HEK293 (cell line): Measurements from ENCODE around the gene ERCC2.

Experiments
- EGR2 ChIP-seq: fragments of 450-650 bp; formaldehyde crosslinking; IDR thresholded peaks from 2 replicates; pipeline ENCODE4 v1.5.1; 2016; ENCODE audit warnings: low read depth, missing biosample characterization, missing genetic modification characterization
- GLIS1 ChIP-seq: fragments of 450-650 bp; formaldehyde crosslinking; IDR thresholded peaks from 2 replicates; pipeline ENCODE4 v1.5.1; 2016; ENCODE audit warnings: missing biosample characterization, missing genetic modification characterization
- KLF8 ChIP-seq: fragments of 450-650 bp; formaldehyde crosslinking; IDR thresholded peaks from 2 replicates; pipeline ENCODE4 v1.5.1; 2016; ENCODE audit warnings: missing biosample characterization, missing genetic modification characterization
- REPIN1 ChIP-seq: fragments of 450-650 bp; formaldehyde crosslinking; IDR thresholded peaks from 2 replicates; pipeline ENCODE4 v1.5.1; 2017; ENCODE audit warnings: missing biosample characterization, missing genetic modification characterization, low read depth
- SP7 ChIP-seq: fragments of 450-650 bp; formaldehyde crosslinking; IDR thresholded peaks from 2 replicates; pipeline ENCODE4 v1.5.1; 2016; ENCODE audit warnings: missing biosample characterization, missing genetic modification characterization
- ZEB2 ChIP-seq: fragments of 450-650 bp; formaldehyde crosslinking; IDR thresholded peaks from 2 replicates; pipeline ENCODE4 v1.5.1; 2016; ENCODE audit warnings: missing biosample characterization, missing genetic modification characterization
- ZFHX2 ChIP-seq: fragments of 450-650 bp; formaldehyde crosslinking; conservative IDR thresholded peaks from 2 replicates; pipeline ENCODE4 v1.5.1; 2016; ENCODE audit warnings: missing biosample characterization, missing genetic modification characterization
- ZIC2 ChIP-seq: fragments of 450-650 bp; formaldehyde crosslinking; IDR thresholded peaks from 2 replicates; pipeline ENCODE4 v1.5.1; 2016; ENCODE audit warnings: missing biosample characterization, missing genetic modification characterization
- ZNF423 ChIP-seq: fragments of 450-650 bp; formaldehyde crosslinking; IDR thresholded peaks from 2 replicates; pipeline ENCODE4 v1.5.1; 2016; ENCODE audit warnings: missing biosample characterization, missing genetic modification characterization
- ZNF561 ChIP-seq: fragments of 450-650 bp; IDR thresholded peaks from 2 replicates; pipeline ENCODE4 v1.5.1; 2018; ENCODE audit warnings: missing biosample characterization, missing genetic modification characterization, borderline replicate concordance
- ZNF600 ChIP-seq: fragments of 450-650 bp; formaldehyde crosslinking; IDR thresholded peaks from 2 replicates; pipeline ENCODE4 v1.5.1; 2016; ENCODE audit warnings: missing biosample characterization, missing genetic modification characterization
- ZNF660 ChIP-seq: fragments of 450-650 bp; IDR thresholded peaks from 2 replicates; pipeline ENCODE4 v1.5.1; 2018; ENCODE audit warnings: missing biosample characterization, mild to moderate bottlenecking, missing genetic modification characterization
- ZNF701 ChIP-seq: fragments of 450-650 bp; formaldehyde crosslinking; IDR thresholded peaks from 2 replicates; pipeline ENCODE4 v1.5.1; 2016; ENCODE audit warnings: missing biosample characterization, missing genetic modification characterization
- ZNF843 ChIP-seq: fragments of 450-650 bp; formaldehyde crosslinking; IDR thresholded peaks from 2 replicates; pipeline ENCODE4 v1.5.1; 2016; ENCODE audit warnings: missing biosample characterization, missing genetic modification characterization
- TF ChIP-seq, protein P1 (sequence below): fragments of 450-650 bp; formaldehyde crosslinking; IDR thresholded peaks from 2 replicates; pipeline ENCODE4 v1.5.1; 2016; ENCODE audit warnings: missing biosample characterization, missing genetic modification characterization
- TF ChIP-seq, protein P2 (sequence below): sonication (generic); formaldehyde crosslinking; IDR thresholded peaks from 2 replicates; pipeline ENCODE4 v1.8.1; 2022; ENCODE audit warnings: mild to moderate bottlenecking, moderate library complexity, missing genetic modification reagents
- TF ChIP-seq, protein P3 (sequence below): fragments of 450-650 bp; formaldehyde crosslinking; IDR thresholded peaks from 2 replicates; pipeline ENCODE4 v1.5.1; 2016; ENCODE audit warnings: missing biosample characterization, missing genetic modification characterization
- TF ChIP-seq, protein P4 (sequence below): fragments of 450-650 bp; formaldehyde crosslinking; IDR thresholded peaks from 2 replicates; pipeline ENCODE4 v1.5.1; 2017; ENCODE audit warnings: missing biosample characterization, missing genetic modification characterization
- TF ChIP-seq, protein P5 (sequence below): fragments of 450-650 bp; formaldehyde crosslinking; IDR thresholded peaks from 2 replicates; pipeline ENCODE4 v1.5.1; 2016; ENCODE audit warnings: missing biosample characterization, missing genetic modification characterization
- TF ChIP-seq, protein P6 (sequence below): fragments of 450-650 bp; formaldehyde crosslinking; IDR thresholded peaks from 2 replicates; pipeline ENCODE4 v1.5.1; 2016; ENCODE audit warnings: missing biosample characterization, missing genetic modification characterization
- TF ChIP-seq, protein P7 (sequence below): fragments of 450-650 bp; formaldehyde crosslinking; IDR thresholded peaks from 2 replicates; pipeline ENCODE4 v1.5.1; 2016; ENCODE audit warnings: missing biosample characterization, missing genetic modification characterization
- TF ChIP-seq, protein P8 (sequence below): fragments of 450-650 bp; formaldehyde crosslinking; conservative IDR thresholded peaks from 2 replicates; pipeline ENCODE4 v1.5.1; 2016; ENCODE audit warnings: low read depth, missing biosample characterization, missing genetic modification characterization

Gene ERCC2

DNA sequence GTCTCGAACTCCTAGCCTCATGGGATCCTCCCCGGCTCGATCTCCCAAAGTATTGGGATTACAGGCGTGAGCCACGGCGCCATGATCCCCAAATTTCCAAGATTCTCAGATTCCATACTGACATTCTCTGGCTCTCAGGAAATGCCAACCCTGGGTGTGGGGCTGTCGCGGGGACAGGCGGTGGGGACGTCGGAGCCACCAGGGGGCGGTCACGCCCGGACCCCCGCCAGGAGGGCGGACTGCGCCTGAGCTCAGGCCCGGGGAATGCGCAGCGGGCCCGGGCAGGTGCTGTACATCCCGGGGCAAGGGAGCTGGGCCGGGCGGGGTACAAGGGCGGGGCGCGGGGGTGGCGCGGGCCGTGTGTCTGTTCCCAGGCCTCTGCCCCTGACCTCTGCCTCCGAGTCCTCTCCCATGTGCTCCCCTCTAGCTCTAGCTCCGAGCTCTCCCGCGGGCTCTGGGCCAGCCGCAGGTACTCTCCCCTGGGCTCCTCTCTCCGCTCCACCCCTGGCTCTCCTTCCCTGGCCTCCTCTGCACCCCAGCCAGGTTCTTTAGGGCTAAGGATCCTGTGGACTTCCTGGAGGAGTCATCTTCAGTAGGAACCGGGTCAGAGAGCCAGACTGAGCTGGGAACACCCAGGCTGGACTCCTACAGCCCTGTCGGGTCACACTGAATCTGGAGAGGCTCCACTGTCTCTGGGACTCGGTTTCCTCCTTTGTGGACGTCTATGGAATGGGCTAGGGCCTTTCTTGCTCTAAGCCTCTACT is 32.1 kb upstream of the ERCC2 start (continued):
- TF ChIP-seq, protein P1, sequence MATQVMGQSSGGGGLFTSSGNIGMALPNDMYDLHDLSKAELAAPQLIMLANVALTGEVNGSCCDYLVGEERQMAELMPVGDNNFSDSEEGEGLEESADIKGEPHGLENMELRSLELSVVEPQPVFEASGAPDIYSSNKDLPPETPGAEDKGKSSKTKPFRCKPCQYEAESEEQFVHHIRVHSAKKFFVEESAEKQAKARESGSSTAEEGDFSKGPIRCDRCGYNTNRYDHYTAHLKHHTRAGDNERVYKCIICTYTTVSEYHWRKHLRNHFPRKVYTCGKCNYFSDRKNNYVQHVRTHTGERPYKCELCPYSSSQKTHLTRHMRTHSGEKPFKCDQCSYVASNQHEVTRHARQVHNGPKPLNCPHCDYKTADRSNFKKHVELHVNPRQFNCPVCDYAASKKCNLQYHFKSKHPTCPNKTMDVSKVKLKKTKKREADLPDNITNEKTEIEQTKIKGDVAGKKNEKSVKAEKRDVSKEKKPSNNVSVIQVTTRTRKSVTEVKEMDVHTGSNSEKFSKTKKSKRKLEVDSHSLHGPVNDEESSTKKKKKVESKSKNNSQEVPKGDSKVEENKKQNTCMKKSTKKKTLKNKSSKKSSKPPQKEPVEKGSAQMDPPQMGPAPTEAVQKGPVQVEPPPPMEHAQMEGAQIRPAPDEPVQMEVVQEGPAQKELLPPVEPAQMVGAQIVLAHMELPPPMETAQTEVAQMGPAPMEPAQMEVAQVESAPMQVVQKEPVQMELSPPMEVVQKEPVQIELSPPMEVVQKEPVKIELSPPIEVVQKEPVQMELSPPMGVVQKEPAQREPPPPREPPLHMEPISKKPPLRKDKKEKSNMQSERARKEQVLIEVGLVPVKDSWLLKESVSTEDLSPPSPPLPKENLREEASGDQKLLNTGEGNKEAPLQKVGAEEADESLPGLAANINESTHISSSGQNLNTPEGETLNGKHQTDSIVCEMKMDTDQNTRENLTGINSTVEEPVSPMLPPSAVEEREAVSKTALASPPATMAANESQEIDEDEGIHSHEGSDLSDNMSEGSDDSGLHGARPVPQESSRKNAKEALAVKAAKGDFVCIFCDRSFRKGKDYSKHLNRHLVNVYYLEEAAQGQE, result no peak
- peak; percentile 22; the same call in 1 of the 2 replicates for TF ChIP-seq ZEB2
- TF ChIP-seq, protein P2, sequence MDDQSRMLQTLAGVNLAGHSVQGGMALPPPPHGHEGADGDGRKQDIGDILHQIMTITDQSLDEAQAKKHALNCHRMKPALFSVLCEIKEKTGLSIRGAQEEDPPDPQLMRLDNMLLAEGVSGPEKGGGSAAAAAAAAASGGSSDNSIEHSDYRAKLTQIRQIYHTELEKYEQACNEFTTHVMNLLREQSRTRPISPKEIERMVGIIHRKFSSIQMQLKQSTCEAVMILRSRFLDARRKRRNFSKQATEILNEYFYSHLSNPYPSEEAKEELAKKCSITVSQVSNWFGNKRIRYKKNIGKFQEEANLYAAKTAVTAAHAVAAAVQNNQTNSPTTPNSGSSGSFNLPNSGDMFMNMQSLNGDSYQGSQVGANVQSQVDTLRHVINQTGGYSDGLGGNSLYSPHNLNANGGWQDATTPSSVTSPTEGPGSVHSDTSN (CRISPR knock-in tag), result no peak
- TF ChIP-seq, protein P3, sequence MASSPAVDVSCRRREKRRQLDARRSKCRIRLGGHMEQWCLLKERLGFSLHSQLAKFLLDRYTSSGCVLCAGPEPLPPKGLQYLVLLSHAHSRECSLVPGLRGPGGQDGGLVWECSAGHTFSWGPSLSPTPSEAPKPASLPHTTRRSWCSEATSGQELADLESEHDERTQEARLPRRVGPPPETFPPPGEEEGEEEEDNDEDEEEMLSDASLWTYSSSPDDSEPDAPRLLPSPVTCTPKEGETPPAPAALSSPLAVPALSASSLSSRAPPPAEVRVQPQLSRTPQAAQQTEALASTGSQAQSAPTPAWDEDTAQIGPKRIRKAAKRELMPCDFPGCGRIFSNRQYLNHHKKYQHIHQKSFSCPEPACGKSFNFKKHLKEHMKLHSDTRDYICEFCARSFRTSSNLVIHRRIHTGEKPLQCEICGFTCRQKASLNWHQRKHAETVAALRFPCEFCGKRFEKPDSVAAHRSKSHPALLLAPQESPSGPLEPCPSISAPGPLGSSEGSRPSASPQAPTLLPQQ, result peak; percentile 68; the same call in 1 of the 2 replicates
- TF ChIP-seq ZNF600 (tag by site-specific recombination), result peak; percentile 49; the same call in 1 of the 2 replicates
- TF ChIP-seq, protein P4, sequence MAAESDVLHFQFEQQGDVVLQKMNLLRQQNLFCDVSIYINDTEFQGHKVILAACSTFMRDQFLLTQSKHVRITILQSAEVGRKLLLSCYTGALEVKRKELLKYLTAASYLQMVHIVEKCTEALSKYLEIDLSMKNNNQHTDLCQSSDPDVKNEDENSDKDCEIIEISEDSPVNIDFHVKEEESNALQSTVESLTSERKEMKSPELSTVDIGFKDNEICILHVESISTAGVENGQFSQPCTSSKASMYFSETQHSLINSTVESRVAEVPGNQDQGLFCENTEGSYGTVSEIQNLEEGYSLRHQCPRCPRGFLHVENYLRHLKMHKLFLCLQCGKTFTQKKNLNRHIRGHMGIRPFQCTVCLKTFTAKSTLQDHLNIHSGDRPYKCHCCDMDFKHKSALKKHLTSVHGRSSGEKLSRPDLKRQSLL (tag by site-specific recombination), result peak; percentile 71; the same call in 1 of the 2 replicates
- TF ChIP-seq GLIS1 (tag by site-specific recombination), result peak; percentile 83
- peak; percentile 52; the same call in 1 of the 2 replicates for TF ChIP-seq ZFHX2 (tag by site-specific recombination)
- TF ChIP-seq, protein P5, sequence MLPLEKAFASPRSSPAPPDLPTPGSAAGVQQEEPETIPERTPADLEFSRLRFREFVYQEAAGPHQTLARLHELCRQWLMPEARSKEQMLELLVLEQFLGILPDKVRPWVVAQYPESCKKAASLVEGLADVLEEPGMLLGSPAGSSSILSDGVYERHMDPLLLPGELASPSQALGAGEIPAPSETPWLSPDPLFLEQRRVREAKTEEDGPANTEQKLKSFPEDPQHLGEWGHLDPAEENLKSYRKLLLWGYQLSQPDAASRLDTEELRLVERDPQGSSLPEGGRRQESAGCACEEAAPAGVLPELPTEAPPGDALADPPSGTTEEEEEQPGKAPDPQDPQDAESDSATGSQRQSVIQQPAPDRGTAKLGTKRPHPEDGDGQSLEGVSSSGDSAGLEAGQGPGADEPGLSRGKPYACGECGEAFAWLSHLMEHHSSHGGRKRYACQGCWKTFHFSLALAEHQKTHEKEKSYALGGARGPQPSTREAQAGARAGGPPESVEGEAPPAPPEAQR (tag by site-specific recombination), result no peak
- TF ChIP-seq, protein P6, sequence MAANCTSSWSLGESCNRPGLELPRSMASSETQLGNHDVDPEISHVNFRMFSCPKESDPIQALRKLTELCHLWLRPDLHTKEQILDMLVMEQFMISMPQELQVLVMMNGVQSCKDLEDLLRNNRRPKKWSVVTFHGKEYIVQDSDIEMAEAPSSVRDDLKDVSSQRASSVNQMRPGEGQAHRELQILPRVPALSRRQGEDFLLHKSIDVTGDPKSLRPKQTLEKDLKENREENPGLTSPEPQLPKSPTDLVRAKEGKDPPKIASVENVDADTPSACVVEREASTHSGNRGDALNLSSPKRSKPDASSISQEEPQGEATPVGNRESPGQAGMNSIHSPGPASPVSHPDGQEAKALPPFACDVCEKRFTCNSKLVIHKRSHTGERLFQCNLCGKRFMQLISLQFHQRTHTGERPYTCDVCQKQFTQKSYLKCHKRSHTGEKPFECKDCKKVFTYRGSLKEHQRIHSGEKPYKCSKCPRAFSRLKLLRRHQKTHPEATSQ (tag by site-specific recombination), result no peak
- TF ChIP-seq, protein P7, sequence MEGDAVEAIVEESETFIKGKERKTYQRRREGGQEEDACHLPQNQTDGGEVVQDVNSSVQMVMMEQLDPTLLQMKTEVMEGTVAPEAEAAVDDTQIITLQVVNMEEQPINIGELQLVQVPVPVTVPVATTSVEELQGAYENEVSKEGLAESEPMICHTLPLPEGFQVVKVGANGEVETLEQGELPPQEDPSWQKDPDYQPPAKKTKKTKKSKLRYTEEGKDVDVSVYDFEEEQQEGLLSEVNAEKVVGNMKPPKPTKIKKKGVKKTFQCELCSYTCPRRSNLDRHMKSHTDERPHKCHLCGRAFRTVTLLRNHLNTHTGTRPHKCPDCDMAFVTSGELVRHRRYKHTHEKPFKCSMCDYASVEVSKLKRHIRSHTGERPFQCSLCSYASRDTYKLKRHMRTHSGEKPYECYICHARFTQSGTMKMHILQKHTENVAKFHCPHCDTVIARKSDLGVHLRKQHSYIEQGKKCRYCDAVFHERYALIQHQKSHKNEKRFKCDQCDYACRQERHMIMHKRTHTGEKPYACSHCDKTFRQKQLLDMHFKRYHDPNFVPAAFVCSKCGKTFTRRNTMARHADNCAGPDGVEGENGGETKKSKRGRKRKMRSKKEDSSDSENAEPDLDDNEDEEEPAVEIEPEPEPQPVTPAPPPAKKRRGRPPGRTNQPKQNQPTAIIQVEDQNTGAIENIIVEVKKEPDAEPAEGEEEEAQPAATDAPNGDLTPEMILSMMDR (tag by site-specific recombination), result 0 out of 2 replicates have a peak, but pooled peaks have one; percentile 22
- TF ChIP-seq, protein P8, sequence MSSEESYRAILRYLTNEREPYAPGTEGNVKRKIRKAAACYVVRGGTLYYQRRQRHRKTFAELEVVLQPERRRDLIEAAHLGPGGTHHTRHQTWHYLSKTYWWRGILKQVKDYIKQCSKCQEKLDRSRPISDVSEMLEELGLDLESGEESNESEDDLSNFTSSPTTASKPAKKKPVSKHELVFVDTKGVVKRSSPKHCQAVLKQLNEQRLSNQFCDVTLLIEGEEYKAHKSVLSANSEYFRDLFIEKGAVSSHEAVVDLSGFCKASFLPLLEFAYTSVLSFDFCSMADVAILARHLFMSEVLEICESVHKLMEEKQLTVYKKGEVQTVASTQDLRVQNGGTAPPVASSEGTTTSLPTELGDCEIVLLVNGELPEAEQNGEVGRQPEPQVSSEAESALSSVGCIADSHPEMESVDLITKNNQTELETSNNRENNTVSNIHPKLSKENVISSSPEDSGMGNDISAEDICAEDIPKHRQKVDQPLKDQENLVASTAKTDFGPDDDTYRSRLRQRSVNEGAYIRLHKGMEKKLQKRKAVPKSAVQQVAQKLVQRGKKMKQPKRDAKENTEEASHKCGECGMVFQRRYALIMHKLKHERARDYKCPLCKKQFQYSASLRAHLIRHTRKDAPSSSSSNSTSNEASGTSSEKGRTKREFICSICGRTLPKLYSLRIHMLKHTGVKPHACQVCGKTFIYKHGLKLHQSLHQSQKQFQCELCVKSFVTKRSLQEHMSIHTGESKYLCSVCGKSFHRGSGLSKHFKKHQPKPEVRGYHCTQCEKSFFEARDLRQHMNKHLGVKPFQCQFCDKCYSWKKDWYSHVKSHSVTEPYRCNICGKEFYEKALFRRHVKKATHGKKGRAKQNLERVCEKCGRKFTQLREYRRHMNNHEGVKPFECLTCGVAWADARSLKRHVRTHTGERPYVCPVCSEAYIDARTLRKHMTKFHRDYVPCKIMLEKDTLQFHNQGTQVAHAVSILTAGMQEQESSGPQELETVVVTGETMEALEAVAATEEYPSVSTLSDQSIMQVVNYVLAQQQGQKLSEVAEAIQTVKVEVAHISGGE (tag by site-specific recombination), result 0 out of 2 replicates have a peak, but pooled peaks have one; percentile 14
- TF ChIP-seq KLF8 (tag by site-specific recombination), result peak; percentile 63; the same call in 1 of the 2 replicates
- 0 out of 2 replicates have a peak, but pooled peaks have one; percentile 72 for TF ChIP-seq ZNF701 (tag by site-specific recombination)
- peak; percentile 53 for TF ChIP-seq SP7 (tag by site-specific recombination)
- TF ChIP-seq REPIN1 (tag by site-specific recombination), result 0 out of 2 replicates have a peak, but pooled peaks have one; percentile 10
- peak; percentile 64 for TF ChIP-seq ZIC2 (tag by site-specific recombination)
- peak; percentile 73 for TF ChIP-seq ZNF660 (tag by site-specific recombination)
- 0 out of 2 replicates have a peak, but pooled peaks have one; percentile 23 for TF ChIP-seq ZNF843 (tag by site-specific recombination)
- TF ChIP-seq ZNF423 (tag by site-specific recombination), result peak; percentile 49
- TF ChIP-seq ZNF561 (tag by site-specific recombination), result 0 out of 2 replicates have a peak, but pooled peaks have one; percentile 64
- TF ChIP-seq EGR2 (tag by site-specific recombination), result peak; percentile 47; the same call in 1 of the 2 replicates
